ENCODE data around the gene NAT16. TPM values are rescaled to one million over a fixed set of nuclear protein-coding genes. Genes with fewer than 3 reads are reported as not detected.
A peak's percentile ranks its signal among the peaks of the same experiment; 100 is the strongest.

Gene NAT16
- total and polyA plus RNA-seq, 2 of the 4 experiments (the other 2 are of a cell fraction): 0.05 TPM; not detected in 1

DNA sequence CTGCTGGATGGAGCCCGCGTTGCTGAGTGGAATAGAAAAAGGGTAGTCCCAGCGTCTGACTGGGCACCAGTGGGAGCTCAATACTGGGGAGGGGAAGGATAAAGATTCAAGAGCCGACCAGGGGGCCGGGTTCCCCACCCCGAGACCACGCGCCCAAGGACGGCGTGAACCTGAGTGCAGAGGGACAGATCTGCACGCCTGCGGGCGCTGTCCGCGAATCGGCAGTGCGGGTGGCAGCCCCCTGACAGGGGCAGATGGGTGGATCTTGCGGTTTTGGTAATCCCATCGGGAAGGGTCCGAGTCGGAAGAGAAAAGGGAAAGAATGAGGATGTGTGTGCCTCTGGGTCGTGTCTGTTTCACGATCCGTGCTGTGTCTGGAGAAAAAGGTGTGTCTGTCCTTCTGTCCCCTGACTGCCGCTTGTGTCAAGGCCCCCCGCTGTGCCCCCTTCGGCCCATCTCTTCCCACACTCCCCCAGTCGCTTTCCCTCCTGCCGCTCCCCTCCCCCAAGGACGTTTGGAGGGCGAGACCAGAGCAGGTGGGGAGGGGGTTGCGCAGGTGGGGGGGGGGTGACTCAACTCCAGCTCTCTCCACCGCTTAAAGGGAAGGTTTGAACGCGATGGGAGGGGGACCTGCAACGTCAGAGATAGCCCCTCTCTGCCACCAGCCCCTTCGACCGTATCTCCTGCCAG lies 14.0 kb downstream of the NAT16 start:
- H3K27ac ChIP-seq (ENCODE audit: insufficient read depth, low read length): no peak overlapping the region
- no peak overlapping the region for H2BK15ac ChIP-seq (ENCODE audit: low read depth, low read length)
- 3% methylated on average over 13 of the region's 38 CpGs; no CpG with 5 or more reads in 1 of the 2 experiments for WGBS, 2 experiments (ENCODE audit: extremely low coverage in 2 of 2, insufficient read length in 1 of 2)
- no peak overlapping the region for H4K8ac ChIP-seq (ENCODE audit: low read depth in 2 of 2, low read length in 2 of 2)
- peak overlapping the region; percentile 9 for H2AK9ac ChIP-seq (replicated peaks; ENCODE audit: low read depth, low read length, poor library complexity)
- no peak overlapping the region for H2BK5ac ChIP-seq (ENCODE audit: low read depth, low read length, poor library complexity, severe bottlenecking)
- no peak overlapping the region for H2AK5ac ChIP-seq (ENCODE audit: low read depth, low read length)
- no peak for TF ChIP-seq RAD21 (IDR thresholded peaks at IDR 0.05; ENCODE audit: low read length)
- TF ChIP-seq NFE2L2 (IDR thresholded peaks at IDR 0.05; ENCODE audit: low read depth, low read length): no peak
- TF ChIP-seq, protein P1, sequence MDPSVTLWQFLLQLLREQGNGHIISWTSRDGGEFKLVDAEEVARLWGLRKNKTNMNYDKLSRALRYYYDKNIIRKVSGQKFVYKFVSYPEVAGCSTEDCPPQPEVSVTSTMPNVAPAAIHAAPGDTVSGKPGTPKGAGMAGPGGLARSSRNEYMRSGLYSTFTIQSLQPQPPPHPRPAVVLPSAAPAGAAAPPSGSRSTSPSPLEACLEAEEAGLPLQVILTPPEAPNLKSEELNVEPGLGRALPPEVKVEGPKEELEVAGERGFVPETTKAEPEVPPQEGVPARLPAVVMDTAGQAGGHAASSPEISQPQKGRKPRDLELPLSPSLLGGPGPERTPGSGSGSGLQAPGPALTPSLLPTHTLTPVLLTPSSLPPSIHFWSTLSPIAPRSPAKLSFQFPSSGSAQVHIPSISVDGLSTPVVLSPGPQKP (IDR thresholded peaks at IDR 0.05; ENCODE audit: borderline replicate concordance, low read depth, low read length): no peak
- TF ChIP-seq FOS (IDR thresholded peaks at IDR 0.05; ENCODE audit: low read depth, low read length): no peak
- TF ChIP-seq RFX5 (IDR thresholded peaks at IDR 0.05; ENCODE audit: low read depth, low read length): no peak
- no peak for TF ChIP-seq MAFK (IDR thresholded peaks at IDR 0.05; ENCODE audit: low read depth, low read length)
- TF ChIP-seq MXI1 (IDR thresholded peaks at IDR 0.05; ENCODE audit: borderline replicate concordance, low read depth, low read length): 0 out of 2 replicates have a peak, but pooled peaks have one; percentile 23
- no peak overlapping the region for H3K18ac ChIP-seq (ENCODE audit: low read depth, low read length)
- peak overlapping the region; percentile 96 for H3K4me2 ChIP-seq (ENCODE audit: low read depth, low read length)
- no peak for ATAC-seq (ENCODE audit: low read depth)
- H3K9me3 ChIP-seq (ENCODE audit: control insufficient read depth, insufficient read depth, low read length): no peaks in the 10 kb centered on the region
- H2AFZ ChIP-seq (replicated peaks; ENCODE audit: low read length, poor library complexity): peak overlapping the region; percentile 96
- dilution Hi-C loops (cut with HindIII; ENCODE audit: low sequenced_read_pairs, unreplicated experiment): no loop called here
- BruUV-seq (replicated peaks): no TSS peak
- intact Hi-C loops (cut with micrococcal nuclease): no loop called here
- no peak overlapping the region for H3K4ac ChIP-seq (ENCODE audit: low read depth, low read length)
- H4K5ac ChIP-seq (ENCODE audit: low read depth, low read length): no peak overlapping the region
- peaks cover 14% of the 10 kb centered on the region for H3K9me1 ChIP-seq (ENCODE audit: insufficient read depth, low read length)
- H2BK120ac ChIP-seq (ENCODE audit: low read depth, low read length): no peak overlapping the region
- H3K4me3 ChIP-seq (ENCODE audit: insufficient read depth, low read depth, low read length): peak overlapping the region; percentile 45
- no peak overlapping the region for H2BK20ac ChIP-seq (ENCODE audit: low read depth, low read length)
- H3K79me1 ChIP-seq (ENCODE audit: low read depth in 1 of 2, low read length in 2 of 2): peaks cover 0 to 3% of the 10 kb centered on the region in 2 experiments; a peak in 1 of 4 replicates
- ChIA-PET POLR2A (ENCODE audit: unreplicated experiment) (interaction anchor here (0.6 kb wide), 1 partner anchor 10 kb away, joined by 5 read pairs; no protein-coding TSS in a partner anchor), CTCF (interaction anchor here (1.4 kb wide), 1 partner anchor 27 kb away, joined by 6 read pairs; no protein-coding TSS in a partner anchor)
- no peak overlapping the region for H3K56ac ChIP-seq (ENCODE audit: extremely low read depth, insufficient read depth, low read length)
- no peak overlapping the region for H3K9ac ChIP-seq (ENCODE audit: low read depth, low read length)
- in situ Hi-C loops (cut with MboI; ENCODE audit: low sequenced_read_pairs): no loop called here
- peaks cover 2% of the 10 kb centered on the region; the same call in 1 of the 2 replicates for H3K36me3 ChIP-seq (ENCODE audit: control insufficient read depth, insufficient read depth, low read length)
- H4K91ac ChIP-seq (ENCODE audit: insufficient read depth, low read depth, low read length): no peak overlapping the region
- no peak for DNase-seq
- H3K27me3 ChIP-seq (ENCODE audit: control insufficient read depth, insufficient read depth, low read length): peaks cover 37% of the 10 kb centered on the region
- H3K23ac ChIP-seq (ENCODE audit: low read depth, low read length): no peak overlapping the region
- peaks cover 14% of the 10 kb centered on the region; the same call in 1 of the 2 replicates for H4K20me1 ChIP-seq (ENCODE audit: insufficient read depth, low read length)
- H3K4me1 ChIP-seq (ENCODE audit: control insufficient read depth, insufficient read depth, low read length): peaks cover 18% of the 10 kb centered on the region
- no peak overlapping the region for H3K14ac ChIP-seq (replicated peaks; ENCODE audit: low read depth, low read length)
